ENCODE data around the gene MAPK8IP2.
"Not testable (repeated sequence)": the region's sequence is repeated elsewhere in the genome, so short reads cannot be mapped to it uniquely, and the experiment has no call there.

MAPK8IP2 gene

DNA sequence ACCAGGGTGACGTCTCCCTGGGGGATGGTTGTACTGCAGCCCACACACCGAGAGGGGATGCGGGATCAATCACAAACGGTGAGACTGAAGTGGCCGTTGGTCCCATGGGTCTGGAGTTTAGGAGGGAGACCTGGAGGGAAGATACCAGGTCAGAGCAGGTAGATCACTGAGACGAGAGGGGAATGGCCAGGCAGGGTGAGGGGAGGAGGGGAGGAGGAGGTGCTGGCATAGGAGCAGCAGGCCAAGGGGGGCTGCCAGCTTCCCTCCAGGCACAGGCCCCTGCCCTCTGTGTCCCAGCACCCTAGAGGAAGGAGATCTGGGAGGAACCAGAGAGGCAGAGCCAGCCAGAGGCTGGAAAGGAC lies 7.0 kb downstream of the MAPK8IP2 start:
- no peaks in the 10 kb centered on the region for H3K4me1 ChIP-seq
- H3K9me3 ChIP-seq: no peaks in the 10 kb centered on the region
- H3K4me3 ChIP-seq (ENCODE audit: low read depth, low read length): no peak overlapping the region
- no peak for DNase-seq
- TF ChIP-seq, protein P1, sequence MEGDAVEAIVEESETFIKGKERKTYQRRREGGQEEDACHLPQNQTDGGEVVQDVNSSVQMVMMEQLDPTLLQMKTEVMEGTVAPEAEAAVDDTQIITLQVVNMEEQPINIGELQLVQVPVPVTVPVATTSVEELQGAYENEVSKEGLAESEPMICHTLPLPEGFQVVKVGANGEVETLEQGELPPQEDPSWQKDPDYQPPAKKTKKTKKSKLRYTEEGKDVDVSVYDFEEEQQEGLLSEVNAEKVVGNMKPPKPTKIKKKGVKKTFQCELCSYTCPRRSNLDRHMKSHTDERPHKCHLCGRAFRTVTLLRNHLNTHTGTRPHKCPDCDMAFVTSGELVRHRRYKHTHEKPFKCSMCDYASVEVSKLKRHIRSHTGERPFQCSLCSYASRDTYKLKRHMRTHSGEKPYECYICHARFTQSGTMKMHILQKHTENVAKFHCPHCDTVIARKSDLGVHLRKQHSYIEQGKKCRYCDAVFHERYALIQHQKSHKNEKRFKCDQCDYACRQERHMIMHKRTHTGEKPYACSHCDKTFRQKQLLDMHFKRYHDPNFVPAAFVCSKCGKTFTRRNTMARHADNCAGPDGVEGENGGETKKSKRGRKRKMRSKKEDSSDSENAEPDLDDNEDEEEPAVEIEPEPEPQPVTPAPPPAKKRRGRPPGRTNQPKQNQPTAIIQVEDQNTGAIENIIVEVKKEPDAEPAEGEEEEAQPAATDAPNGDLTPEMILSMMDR (IDR thresholded peaks at IDR 0.05; ENCODE audit: low read depth, low read length): no peak
- no peaks in the 10 kb centered on the region for H3K27me3 ChIP-seq
- H3K36me3 ChIP-seq: peaks cover 43% of the 10 kb centered on the region

DNA sequence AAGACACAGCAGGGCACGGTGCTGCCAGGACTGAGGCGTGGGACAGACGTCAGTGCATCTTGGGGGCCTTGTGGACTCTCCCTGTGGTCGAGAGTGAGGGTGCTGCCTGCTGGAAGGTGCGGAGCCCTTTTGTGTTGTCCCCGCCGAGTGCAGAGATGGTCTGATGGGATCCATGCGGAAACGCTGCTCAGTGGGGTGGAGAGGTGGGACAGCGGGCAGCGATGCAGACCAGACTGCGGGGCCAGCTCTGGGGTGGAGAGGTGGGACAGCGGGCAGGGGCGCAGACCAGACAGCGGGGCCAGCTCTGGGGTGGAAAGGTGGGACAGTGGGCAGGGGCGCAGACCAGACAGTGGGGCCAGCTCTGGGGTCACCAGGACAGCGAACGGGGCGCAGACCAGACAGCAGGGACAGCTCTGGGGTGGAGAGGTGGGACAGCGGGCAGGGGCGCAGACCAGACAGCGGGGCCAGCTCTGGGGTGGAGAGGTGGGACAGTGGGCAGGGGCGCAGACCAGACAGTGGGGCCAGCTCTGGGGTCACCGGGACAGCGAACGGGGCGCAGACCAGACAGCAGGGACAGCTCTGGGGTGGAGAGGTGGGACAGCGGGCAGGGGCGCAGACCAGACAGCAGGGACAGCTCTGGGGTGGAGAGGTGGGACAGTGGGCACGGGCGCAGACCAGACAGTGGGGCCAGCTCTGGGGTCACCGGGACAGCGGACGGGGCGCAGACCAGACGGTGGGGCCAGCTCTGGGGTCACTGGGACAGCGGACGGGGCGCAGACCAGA lies 7.7 kb downstream of the MAPK8IP2 start:
- not testable (repeated sequence) for H3K9me3 ChIP-seq; H3K27me3 ChIP-seq; DNase-seq; H3K4me1 ChIP-seq; H3K4me3 ChIP-seq (ENCODE audit: low read depth, low read length)
- H3K36me3 ChIP-seq: peaks cover 37% of the 10 kb centered on the region

DNA sequence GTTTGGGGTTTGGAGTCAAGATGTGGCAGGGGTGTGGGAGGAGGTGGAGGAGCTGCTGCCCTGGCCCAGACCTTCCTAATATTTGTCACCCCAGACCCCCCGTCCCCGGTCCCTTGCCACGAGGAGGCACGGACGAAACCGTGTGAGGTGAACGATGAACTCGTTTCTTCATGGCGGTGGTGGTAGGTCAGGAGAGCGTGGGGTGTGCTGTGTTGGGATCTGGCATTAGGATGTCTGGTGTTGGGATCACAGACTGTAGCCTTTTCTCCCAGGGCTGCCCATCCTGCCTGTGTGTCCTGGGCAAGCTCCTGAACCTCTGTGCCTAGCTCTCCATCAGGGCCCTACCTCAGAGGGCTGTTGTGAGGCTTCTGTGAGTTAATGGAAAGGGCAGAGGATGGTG lies 8.4 kb downstream of the MAPK8IP2 start:
- H3K27me3 ChIP-seq: no peaks in the 10 kb centered on the region
- H3K4me3 ChIP-seq (ENCODE audit: low read depth, low read length): no peak overlapping the region
- no peaks in the 10 kb centered on the region for H3K4me1 ChIP-seq
- no peak for DNase-seq
- TF ChIP-seq, protein P1 (IDR thresholded peaks at IDR 0.05; ENCODE audit: low read depth, low read length): no peak
- H3K36me3 ChIP-seq: peaks cover 29% of the 10 kb centered on the region
- H3K9me3 ChIP-seq: no peaks in the 10 kb centered on the region; the same call in 1 of the 2 replicates

DNA sequence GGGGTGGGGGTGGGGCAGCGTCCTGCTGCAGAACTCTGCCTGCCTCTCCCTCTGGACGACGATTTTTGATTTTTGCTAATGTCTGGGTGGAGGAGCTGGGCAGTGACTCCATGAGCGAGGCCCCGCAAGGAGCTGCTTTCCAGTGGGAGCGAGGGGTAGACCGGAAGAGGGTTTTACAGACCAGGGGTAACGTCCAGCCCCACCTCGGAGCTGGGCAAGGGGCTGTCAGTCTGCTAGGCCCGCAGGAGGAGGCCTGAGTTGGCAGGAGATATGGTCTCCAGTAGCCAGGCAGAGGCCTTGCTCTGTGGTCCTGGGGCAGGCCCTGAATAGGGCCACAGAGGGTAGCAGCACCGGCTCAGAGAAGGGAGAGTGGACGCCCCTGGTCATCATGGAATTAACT lies 9.0 kb downstream of the MAPK8IP2 start:
- Histone ChIP-seq H3K4me1 (no peaks in the 10 kb centered on the region), H3K9me3 (no peaks in the 10 kb centered on the region; the same call in 1 of the 2 replicates), H3K4me3 (ENCODE audit: low read depth, low read length) (no peak overlapping the region), H3K27me3 (no peaks in the 10 kb centered on the region), H3K36me3 (peaks cover 29% of the 10 kb centered on the region)
- DNase-seq: no peak
- TF ChIP-seq, protein P1 (IDR thresholded peaks at IDR 0.05; ENCODE audit: low read depth, low read length): no peak

DNA sequence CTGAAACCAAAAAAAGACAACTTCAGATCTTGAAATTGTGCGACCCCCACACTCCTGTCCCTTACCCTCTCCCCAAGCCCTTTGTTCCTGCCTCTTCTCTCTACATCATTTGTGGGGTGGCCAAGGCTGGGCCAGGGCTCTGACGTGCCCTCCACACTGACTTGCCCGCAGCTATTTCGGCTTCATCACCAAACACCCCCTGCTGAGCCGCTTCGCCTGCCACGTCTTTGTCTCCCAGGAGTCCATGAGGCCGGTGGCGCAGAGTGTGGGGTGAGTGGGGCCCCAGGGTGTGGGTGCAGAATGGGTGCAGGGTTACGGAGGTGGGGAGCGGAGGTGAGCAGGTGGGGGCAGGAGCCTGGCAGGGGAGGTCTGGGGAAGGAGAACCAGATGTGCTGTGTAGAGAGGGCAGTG lies 9.5 kb downstream of the MAPK8IP2 start:
- H3K9me3 ChIP-seq: no peaks in the 10 kb centered on the region; the same call in 1 of the 2 replicates
- H3K4me3 ChIP-seq (ENCODE audit: low read depth, low read length): no peak overlapping the region
- H3K36me3 ChIP-seq: peaks cover 25% of the 10 kb centered on the region
- H3K27me3 ChIP-seq: 0 out of 2 replicates have a peak, but pooled peaks cover 1% of the 10 kb centered on the region
- H3K4me1 ChIP-seq: no peaks in the 10 kb centered on the region
- TF ChIP-seq, protein P1 (IDR thresholded peaks at IDR 0.05; ENCODE audit: low read depth, low read length): no peak
- DNase-seq: no peak

DNA sequence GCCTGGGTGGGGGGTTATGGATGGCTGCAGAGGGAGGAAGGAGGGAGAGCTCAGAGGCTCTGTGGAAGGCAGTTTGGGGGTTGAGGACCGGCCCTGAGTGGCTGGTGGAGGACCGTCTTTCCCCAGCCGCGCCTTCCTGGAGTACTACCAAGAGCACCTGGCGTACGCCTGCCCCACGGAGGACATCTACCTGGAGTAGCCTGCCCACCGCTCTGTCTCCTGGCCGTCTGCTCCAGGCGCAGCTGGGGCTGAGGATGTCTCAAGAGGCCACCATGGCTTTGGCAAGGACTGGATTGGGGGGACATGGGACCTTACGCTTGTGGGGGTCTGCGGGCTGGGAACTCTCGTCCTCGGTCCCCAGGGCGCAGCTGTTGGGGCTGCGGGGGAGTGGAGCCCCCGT lies 10.0 kb downstream of the MAPK8IP2 start:
- no peak overlapping the region for H3K4me3 ChIP-seq (ENCODE audit: low read depth, low read length)
- TF ChIP-seq, protein P1 (IDR thresholded peaks at IDR 0.05; ENCODE audit: low read depth, low read length): no peak
- DNase-seq: no peak
- 0 out of 2 replicates have a peak, but pooled peaks cover 4% of the 10 kb centered on the region for H3K27me3 ChIP-seq
- H3K4me1 ChIP-seq: no peaks in the 10 kb centered on the region
- no peaks in the 10 kb centered on the region; the same call in 1 of the 2 replicates for H3K9me3 ChIP-seq
- peaks cover 20% of the 10 kb centered on the region for H3K36me3 ChIP-seq

Data from BE2C (cell line).